Gastrocnemius medialis (tissue), 4 donors: ENCODE data around the gene VMAC.

ENCODE experiments used
- POLR2A ChIP-seq, 2 donors: fragments of 450-650 bp; IDR thresholded peaks; one replicate each; pipeline ENCODE4 v1.6.1; 2017; ENCODE audit warnings: antibody characterized with exemption in 2 of 2, mild to moderate bottlenecking in 2 of 2, moderate library complexity in 2 of 2
- TF ChIP-seq, protein P1 (sequence below), 5 experiments: fragments of 450-650 bp in 3 of 5; fragments of 200-600 bp in 2 of 5; sonication (generic) in 2 of 5; IDR thresholded peaks in 4 of 5; conservative IDR thresholded peaks in 1 of 5; 1 replicate in 4 of 5; 2 replicates in 1 of 5; pipeline ENCODE4 v1.5.1; 2016 to 2019; ENCODE audit warnings: antibody characterized with exemption in 5 of 5, mild to moderate bottlenecking in 3 of 5, moderate library complexity in 3 of 5

DNA sequence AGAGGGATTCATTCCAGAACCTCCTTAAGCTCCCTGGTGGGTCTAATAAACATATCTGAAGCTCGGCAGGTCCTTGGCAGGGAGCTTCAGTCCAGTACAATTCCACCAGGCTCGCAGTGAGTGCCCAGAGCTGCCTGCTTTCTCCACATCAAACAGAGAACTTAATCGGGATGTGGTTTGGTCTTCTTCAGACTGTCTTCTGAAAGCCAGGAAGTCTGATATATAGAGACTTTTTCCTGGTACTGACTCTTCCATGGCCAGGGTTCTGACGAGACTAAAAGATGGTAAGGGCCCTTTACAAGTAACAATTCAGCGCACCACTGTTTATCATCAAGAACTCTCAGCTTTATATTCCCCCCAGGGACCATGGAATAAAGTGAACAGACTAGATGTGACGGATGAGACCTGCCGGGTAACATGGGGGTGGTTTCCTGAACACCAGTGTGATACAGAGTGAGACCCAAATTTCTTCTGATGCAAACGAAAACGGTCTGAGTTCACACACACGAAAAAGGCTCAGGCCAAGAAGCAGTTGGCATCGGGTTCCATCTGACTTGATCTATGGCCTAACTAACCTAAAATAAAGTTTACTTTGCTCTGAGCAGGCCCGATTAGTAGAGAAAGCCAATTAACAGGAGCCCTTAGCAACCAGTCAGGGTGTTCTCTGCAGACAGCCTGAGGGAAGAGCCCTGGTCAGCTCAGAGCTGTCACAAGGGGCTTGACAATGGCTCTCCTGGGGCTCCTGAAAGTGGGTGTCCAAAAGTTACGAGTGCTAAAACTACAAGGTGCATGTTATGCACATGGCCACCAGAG is 44.3 kb downstream of the VMAC start:
- TF ChIP-seq, protein P1, sequence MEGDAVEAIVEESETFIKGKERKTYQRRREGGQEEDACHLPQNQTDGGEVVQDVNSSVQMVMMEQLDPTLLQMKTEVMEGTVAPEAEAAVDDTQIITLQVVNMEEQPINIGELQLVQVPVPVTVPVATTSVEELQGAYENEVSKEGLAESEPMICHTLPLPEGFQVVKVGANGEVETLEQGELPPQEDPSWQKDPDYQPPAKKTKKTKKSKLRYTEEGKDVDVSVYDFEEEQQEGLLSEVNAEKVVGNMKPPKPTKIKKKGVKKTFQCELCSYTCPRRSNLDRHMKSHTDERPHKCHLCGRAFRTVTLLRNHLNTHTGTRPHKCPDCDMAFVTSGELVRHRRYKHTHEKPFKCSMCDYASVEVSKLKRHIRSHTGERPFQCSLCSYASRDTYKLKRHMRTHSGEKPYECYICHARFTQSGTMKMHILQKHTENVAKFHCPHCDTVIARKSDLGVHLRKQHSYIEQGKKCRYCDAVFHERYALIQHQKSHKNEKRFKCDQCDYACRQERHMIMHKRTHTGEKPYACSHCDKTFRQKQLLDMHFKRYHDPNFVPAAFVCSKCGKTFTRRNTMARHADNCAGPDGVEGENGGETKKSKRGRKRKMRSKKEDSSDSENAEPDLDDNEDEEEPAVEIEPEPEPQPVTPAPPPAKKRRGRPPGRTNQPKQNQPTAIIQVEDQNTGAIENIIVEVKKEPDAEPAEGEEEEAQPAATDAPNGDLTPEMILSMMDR (IDR thresholded peaks at IDR 0.05 in 4 of 5, conservative IDR thresholded peaks at IDR 0.05 in 1 of 5), result no peak
- no peak for TF ChIP-seq POLR2A (IDR thresholded peaks at IDR 0.05)
